ENCODE results near the gene DBH. TPM values are rescaled to one million over a fixed set of nuclear protein-coding genes. Genes with fewer than 3 reads are reported as not detected.

Gene DBH
- total RNA-seq, 2 donors from 2014 or later, result not detected

DNA sequence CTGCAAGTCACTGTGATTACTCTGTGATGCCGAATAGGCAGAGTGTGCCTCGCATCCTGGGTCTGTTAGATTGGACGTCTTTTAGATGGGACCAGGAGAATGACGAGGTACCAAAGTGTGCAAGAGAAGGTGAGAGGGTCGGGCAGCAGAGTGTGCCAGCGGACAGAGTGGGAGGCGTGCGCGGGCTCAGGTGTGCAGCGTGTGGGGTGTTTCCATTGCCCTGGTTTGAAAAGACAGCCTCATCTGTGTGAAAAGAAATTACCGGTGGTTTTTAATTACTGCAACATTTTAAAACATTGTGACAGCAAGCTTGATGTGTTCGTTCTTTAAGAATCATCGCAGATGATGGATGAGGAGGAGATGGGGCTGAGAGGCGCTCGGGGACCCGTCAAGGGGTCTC is 22.7 kb upstream of the DBH start:
- TF ChIP-seq POLR2A (IDR thresholded peaks at IDR 0.05), result no peak
- TF ChIP-seq, protein P1, sequence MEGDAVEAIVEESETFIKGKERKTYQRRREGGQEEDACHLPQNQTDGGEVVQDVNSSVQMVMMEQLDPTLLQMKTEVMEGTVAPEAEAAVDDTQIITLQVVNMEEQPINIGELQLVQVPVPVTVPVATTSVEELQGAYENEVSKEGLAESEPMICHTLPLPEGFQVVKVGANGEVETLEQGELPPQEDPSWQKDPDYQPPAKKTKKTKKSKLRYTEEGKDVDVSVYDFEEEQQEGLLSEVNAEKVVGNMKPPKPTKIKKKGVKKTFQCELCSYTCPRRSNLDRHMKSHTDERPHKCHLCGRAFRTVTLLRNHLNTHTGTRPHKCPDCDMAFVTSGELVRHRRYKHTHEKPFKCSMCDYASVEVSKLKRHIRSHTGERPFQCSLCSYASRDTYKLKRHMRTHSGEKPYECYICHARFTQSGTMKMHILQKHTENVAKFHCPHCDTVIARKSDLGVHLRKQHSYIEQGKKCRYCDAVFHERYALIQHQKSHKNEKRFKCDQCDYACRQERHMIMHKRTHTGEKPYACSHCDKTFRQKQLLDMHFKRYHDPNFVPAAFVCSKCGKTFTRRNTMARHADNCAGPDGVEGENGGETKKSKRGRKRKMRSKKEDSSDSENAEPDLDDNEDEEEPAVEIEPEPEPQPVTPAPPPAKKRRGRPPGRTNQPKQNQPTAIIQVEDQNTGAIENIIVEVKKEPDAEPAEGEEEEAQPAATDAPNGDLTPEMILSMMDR (IDR thresholded peaks at IDR 0.05), result no peak
- H3K27ac ChIP-seq, result no peak overlapping the region
- DNase-seq (no peak), ATAC-seq (no peak)
- H3K9me3 ChIP-seq, result no peaks in the 10 kb centered on the region
- no peak overlapping the region for H3K4me3 ChIP-seq
- 72 to 73% methylated on average over 16 of the region's 16 CpGs for WGBS, 2 donors
- peaks cover 6% of the 10 kb centered on the region for H3K4me1 ChIP-seq
- H3K27me3 ChIP-seq, result peaks cover 0 to 5% of the 10 kb centered on the region in 2 donors
- intact Hi-C loops (cut with DNase I), result no loop called here
- no peaks in the 10 kb centered on the region for H3K36me3 ChIP-seq (replicated peaks in 1 of 2; ENCODE audit: insufficient read depth in 1 of 2, low read depth in 2 of 2)

DNA sequence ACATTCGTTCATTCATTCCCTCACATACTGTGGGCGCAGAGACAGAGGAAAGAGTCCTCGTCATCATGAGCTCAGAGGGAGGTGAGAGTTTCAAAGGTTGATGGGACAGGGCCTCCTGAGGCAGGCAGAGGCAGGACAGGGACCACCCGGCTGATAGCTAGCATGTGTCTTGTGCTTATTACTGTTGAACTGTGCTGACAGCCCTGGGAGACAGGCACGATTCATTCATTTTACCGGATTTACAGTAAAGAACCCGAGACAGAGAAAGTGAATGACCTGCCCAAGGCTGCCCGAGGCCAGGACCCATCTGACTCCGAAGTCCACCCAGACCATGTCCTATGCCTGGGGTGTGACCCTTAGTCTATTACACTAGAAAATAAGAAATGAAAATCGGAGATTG is 22.1 kb upstream of the DBH start:
- Histone ChIP-seq H3K4me3 (no peak overlapping the region), H3K9me3 (no peaks in the 10 kb centered on the region), H3K27me3 (no peaks in the 10 kb centered on the region), H3K27ac (no peak overlapping the region), H3K4me1 (peaks cover 3% of the 10 kb centered on the region), H3K36me3 (replicated peaks in 1 of 2; ENCODE audit: insufficient read depth in 1 of 2, low read depth in 2 of 2) (no peaks in the 10 kb centered on the region)
- no peak for TF ChIP-seq POLR2A (IDR thresholded peaks at IDR 0.05)
- TF ChIP-seq, protein P1 (IDR thresholded peaks at IDR 0.05), result no peak
- no peak for DNase-seq
- no peak for ATAC-seq
- intact Hi-C loops (cut with DNase I), result no loop called here
- 62 to 66% methylated on average over 10 of the region's 10 CpGs for WGBS, 2 donors

DNA sequence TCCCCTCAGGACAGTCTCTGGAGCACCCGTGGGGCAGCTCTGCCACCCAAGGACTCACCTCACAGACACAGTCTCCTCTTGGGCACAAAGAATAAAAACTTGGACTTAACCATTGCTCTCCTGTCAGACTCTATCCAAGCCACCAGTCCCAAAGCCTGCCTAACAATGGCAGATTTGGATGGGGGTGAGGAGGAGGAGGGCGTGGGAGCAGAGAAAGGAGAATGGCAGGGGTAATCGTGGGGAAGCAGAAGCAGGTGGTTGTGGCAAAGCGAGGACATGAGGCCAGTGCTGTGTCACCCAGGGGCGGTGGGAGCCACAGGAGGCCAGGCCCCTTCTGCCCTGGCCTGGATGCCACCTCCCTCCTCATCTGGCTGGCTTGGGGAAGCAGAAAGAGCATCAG is 21.5 kb upstream of the DBH start:
- Histone ChIP-seq H3K9me3 (no peaks in the 10 kb centered on the region), H3K36me3 (replicated peaks in 1 of 2; ENCODE audit: insufficient read depth in 1 of 2, low read depth in 2 of 2) (no peaks in the 10 kb centered on the region), H3K4me1 (no peaks in the 10 kb centered on the region), H3K27ac (no peak overlapping the region), H3K27me3 (no peaks in the 10 kb centered on the region), H3K4me3 (no peak overlapping the region)
- DNase-seq (no peak), ATAC-seq (no peak)
- intact Hi-C loops (cut with DNase I), result no loop called here
- 47 to 49% methylated on average over 4 to 5 of the region's 5 CpGs for WGBS, 2 donors
- TF ChIP-seq, protein P1 (IDR thresholded peaks at IDR 0.05), result no peak
- no peak for TF ChIP-seq POLR2A (IDR thresholded peaks at IDR 0.05)

- no peak overlapping the region for H3K27ac ChIP-seq
- no peaks in the 10 kb centered on the region for H3K4me1 ChIP-seq
- H3K27me3 ChIP-seq, result no peaks in the 10 kb centered on the region
- WGBS, 2 donors, result 34 to 39% methylated on average over 14 to 16 of the region's 16 CpGs
- TF ChIP-seq, protein P1 (IDR thresholded peaks at IDR 0.05), result no peak
- TF ChIP-seq POLR2A (IDR thresholded peaks at IDR 0.05), result no peak
- ATAC-seq, result no peak
- no peaks in the 10 kb centered on the region for H3K36me3 ChIP-seq (replicated peaks in 1 of 2; ENCODE audit: insufficient read depth in 1 of 2, low read depth in 2 of 2)
- intact Hi-C loops (cut with DNase I), result no loop called here
- H3K4me3 ChIP-seq, result no peak overlapping the region
- no peaks in the 10 kb centered on the region for H3K9me3 ChIP-seq
- no peak for DNase-seq
Measured at GRCh38 chr9:133615186-133615585, 21.0 kb upstream of the DBH start.

DNA sequence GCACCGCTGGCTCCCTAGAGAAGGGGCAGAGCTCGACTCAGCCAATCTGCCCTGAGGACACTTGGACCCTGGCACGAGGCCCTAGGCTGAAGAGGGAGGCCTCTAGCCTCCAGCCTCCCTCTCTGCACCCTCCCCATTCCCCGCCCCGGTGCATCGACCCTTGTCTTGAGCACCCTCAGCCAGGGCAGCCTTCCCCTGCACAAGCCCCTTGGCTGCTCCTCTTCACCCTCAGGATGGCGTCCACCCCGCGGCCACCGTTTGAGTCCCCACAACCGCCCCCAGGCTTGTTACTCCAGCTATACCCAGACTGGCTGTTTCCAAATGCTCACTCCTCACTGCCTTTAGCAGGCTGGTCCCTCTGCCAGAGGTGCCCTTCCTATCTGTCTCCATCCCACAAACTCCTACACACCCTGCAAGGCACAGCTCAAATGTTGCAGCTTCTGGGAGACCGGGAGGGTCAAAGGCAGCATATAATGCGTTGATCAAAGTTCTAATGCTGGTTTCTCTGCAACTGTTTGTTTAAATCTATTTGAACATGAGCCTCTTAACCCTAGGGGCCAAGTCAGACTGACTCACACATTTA is 20.5 kb upstream of the DBH start:
- 73 to 79% methylated on average over 13 of the region's 13 CpGs for WGBS, 2 donors
- Histone ChIP-seq H3K4me3 (no peak overlapping the region), H3K27ac (no peak overlapping the region), H3K36me3 (replicated peaks in 1 of 2; ENCODE audit: insufficient read depth in 1 of 2, low read depth in 2 of 2) (no peaks in the 10 kb centered on the region), H3K4me1 (no peaks in the 10 kb centered on the region), H3K9me3 (no peaks in the 10 kb centered on the region), H3K27me3 (no peaks in the 10 kb centered on the region)
- ATAC-seq, result no peak
- no peak for TF ChIP-seq POLR2A (IDR thresholded peaks at IDR 0.05)
- TF ChIP-seq, protein P1 (IDR thresholded peaks at IDR 0.05), result no peak
- no peak for DNase-seq
- intact Hi-C loops (cut with DNase I), result no loop called here

Data from body of pancreas (tissue), 4 donors.